ENCODE data around the gene MYL12A. TPM values are rescaled to one million over a fixed set of nuclear protein-coding genes. Genes with fewer than 3 reads are reported as not detected.

MYL12A gene
- total RNA-seq, 1 experiment from 2014 or later = 284 TPM

DNA sequence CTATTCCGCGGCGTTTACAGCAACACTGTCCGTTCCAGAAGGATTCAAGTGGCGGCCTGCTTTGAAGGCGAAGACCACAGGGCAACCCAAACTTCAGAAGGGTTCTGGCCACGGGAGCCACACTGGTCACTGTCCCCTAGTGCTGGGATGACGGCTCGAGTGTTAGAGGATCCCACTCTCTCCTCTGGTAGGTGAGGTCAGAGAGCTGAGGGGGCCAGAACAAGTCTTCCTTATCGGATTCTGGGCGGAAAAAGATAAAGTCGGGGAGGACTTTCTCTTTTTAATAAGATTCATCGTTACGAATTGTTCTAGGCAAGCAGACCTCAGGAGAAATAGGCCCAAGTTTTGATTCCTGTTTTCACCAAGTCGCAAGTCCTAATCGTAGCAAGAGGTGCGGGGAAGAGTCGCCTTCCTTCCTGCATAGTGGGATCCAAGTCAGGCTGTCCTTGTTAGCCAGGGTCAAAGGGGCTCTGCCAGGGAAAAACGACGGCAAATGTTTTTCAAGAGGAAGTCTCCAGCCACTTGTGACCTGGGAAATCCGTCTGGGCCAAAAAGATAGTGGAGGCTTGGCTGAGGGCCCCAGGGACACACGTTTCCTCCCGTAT is 864 bp upstream of the MYL12A start:
- WGBS (ENCODE audit: extremely low coverage, insufficient read length, low lambda C conversion rate) = no CpG with 5 or more reads among the region's 23 CpGs
- peak overlapping the region; percentile 84 to 91 for H3K4me3 Mint-ChIP-seq
- peaks cover 26% of the 10 kb centered on the region in 2 experiments for H3K4me1 Mint-ChIP-seq
- H3K27ac Mint-ChIP-seq = peak overlapping the region; percentile 99 to 100 (median 100); a peak in 5 of 7 replicates
- Histone ChIP-seq H2AFZ (ENCODE audit: low read length) (no peak overlapping the region), H3K18ac (ENCODE audit: insufficient read length, low read depth, low read length) (peak overlapping the region; percentile 66), H2AK5ac (ENCODE audit: insufficient read length, low read length) (no peak overlapping the region), H4K8ac (replicated peaks; ENCODE audit: insufficient read length, low read depth, low read length) (no peak overlapping the region), H3K27ac (ENCODE audit: insufficient read length, low read depth, low read length) (no peak overlapping the region), H3T11ph (ENCODE audit: low read length) (no peak overlapping the region), H3K27me3 (ENCODE audit: insufficient read depth, low read length) (no peaks in the 10 kb centered on the region), H2BK5ac (ENCODE audit: insufficient read length, low read length) (no peak overlapping the region), H3K14ac (ENCODE audit: insufficient read depth, low read length) (peak overlapping the region; percentile 87; the same call in 1 of the 2 replicates), H3K9me3 (ENCODE audit: control insufficient read depth, low read depth, low read length) (no peaks in the 10 kb centered on the region), H3K79me1 (ENCODE audit: insufficient read depth, low read depth, low read length, poor library complexity, severe bottlenecking) (no peaks in the 10 kb centered on the region), H4K20me1 (ENCODE audit: control insufficient read depth, insufficient read depth, insufficient read length) (no peaks in the 10 kb centered on the region), H3K4me1 (ENCODE audit: insufficient read depth, low read length) (no peaks in the 10 kb centered on the region), H2BK20ac (ENCODE audit: low read depth, low read length, poor library complexity, severe bottlenecking) (no peak overlapping the region), H2BK15ac (ENCODE audit: low read depth, low read length) (no peak overlapping the region), H3K56ac (ENCODE audit: insufficient read length, low read depth, low read length) (no peak overlapping the region), H3K4ac (ENCODE audit: low read depth, low read length) (no peak overlapping the region; the same call in 1 of the 2 replicates), H4K5ac (ENCODE audit: insufficient read length, low read depth, low read length) (no peak overlapping the region), H3K9ac (ENCODE audit: extremely low read depth, insufficient read length, low read length) (peak overlapping the region; percentile 64), H3K23ac (ENCODE audit: insufficient read length, low read depth, low read length) (no peak overlapping the region), H2BK12ac (ENCODE audit: insufficient read length, low read depth, low read length) (no peak overlapping the region), H2BK120ac (ENCODE audit: low read depth, low read length, poor library complexity, severe bottlenecking) (no peak overlapping the region), H3K4me2 (ENCODE audit: insufficient read depth, insufficient read length, low read length) (peak overlapping the region; percentile 60), H3K23me2 (ENCODE audit: insufficient read length, low read depth, low read length, poor library complexity, severe bottlenecking) (peaks cover 10% of the 10 kb centered on the region), H4K91ac (ENCODE audit: insufficient read length, low read depth, low read length) (no peak overlapping the region), H3K79me2 (ENCODE audit: insufficient read depth, low read length) (peaks cover 20% of the 10 kb centered on the region; the same call in 1 of the 2 replicates)
- no peak for DNase-seq
- H3K27me3 Mint-ChIP-seq (ENCODE audit: low read depth) = no peaks in the 10 kb centered on the region
- TF ChIP-seq, protein P1, sequence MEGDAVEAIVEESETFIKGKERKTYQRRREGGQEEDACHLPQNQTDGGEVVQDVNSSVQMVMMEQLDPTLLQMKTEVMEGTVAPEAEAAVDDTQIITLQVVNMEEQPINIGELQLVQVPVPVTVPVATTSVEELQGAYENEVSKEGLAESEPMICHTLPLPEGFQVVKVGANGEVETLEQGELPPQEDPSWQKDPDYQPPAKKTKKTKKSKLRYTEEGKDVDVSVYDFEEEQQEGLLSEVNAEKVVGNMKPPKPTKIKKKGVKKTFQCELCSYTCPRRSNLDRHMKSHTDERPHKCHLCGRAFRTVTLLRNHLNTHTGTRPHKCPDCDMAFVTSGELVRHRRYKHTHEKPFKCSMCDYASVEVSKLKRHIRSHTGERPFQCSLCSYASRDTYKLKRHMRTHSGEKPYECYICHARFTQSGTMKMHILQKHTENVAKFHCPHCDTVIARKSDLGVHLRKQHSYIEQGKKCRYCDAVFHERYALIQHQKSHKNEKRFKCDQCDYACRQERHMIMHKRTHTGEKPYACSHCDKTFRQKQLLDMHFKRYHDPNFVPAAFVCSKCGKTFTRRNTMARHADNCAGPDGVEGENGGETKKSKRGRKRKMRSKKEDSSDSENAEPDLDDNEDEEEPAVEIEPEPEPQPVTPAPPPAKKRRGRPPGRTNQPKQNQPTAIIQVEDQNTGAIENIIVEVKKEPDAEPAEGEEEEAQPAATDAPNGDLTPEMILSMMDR (conservative IDR thresholded peaks at IDR 0.05) = no peak
- H3K36me3 Mint-ChIP-seq (ENCODE audit: insufficient read depth in 1 of 3, low read depth in 3 of 3) = peaks cover 13 to 22% (median 20%) of the 10 kb centered on the region in 3 experiments; a peak in 6 of 7 replicates
- peaks cover 11% of the 10 kb centered on the region in 2 experiments for H3K9me3 Mint-ChIP-seq
